ENCODE measurements around the gene AGL. TPM values are rescaled to one million over a fixed set of nuclear protein-coding genes. Genes with fewer than 3 reads are reported as not detected.

AGL gene
- total RNA-seq, 2 donors from 2014 or later, result 89.2 to 102 TPM

DNA sequence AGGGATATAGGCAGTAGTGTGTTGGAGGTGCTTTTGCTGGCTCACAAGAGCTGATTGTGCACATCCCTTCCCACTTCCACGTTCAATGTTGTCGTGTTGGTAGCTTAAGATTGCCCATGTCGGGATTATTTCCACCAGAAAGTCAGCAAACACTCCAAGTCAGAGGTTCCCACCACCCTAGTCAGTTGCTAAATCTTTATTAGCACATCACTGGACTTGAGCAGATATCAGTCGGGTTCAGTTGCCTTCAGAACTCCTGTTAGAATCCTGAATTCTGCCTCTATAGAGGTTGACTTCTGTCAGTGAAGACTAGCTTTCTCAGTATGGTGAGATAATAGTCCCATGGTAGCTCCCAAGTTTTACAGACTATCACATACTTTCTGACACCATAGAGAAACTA is 10.5 kb downstream of the AGL start:
- no peak for DNase-seq
- H3K4me3 ChIP-seq (ENCODE audit: low read length), result peak overlapping the region; percentile 45
- Mint-ChIP-seq H3K4me3 (no peak overlapping the region), H3K27me3 (ENCODE audit: insufficient read depth) (no peaks in the 10 kb centered on the region), H3K4me1 (no peaks in the 10 kb centered on the region), H3K27ac (no peak overlapping the region), H3K36me3 (ENCODE audit: low read depth) (peaks cover 63% of the 10 kb centered on the region), H3K9me3 (peaks cover 7% of the 10 kb centered on the region)
- no peak overlapping the region for H3K9ac ChIP-seq (ENCODE audit: extremely low read depth, low read length, poor library complexity, severe bottlenecking)
- TF ChIP-seq, protein P1, sequence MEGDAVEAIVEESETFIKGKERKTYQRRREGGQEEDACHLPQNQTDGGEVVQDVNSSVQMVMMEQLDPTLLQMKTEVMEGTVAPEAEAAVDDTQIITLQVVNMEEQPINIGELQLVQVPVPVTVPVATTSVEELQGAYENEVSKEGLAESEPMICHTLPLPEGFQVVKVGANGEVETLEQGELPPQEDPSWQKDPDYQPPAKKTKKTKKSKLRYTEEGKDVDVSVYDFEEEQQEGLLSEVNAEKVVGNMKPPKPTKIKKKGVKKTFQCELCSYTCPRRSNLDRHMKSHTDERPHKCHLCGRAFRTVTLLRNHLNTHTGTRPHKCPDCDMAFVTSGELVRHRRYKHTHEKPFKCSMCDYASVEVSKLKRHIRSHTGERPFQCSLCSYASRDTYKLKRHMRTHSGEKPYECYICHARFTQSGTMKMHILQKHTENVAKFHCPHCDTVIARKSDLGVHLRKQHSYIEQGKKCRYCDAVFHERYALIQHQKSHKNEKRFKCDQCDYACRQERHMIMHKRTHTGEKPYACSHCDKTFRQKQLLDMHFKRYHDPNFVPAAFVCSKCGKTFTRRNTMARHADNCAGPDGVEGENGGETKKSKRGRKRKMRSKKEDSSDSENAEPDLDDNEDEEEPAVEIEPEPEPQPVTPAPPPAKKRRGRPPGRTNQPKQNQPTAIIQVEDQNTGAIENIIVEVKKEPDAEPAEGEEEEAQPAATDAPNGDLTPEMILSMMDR (conservative IDR thresholded peaks at IDR 0.05), result no peak
- H3K4me1 ChIP-seq (ENCODE audit: control insufficient read depth, insufficient read depth, low read length), result no peaks in the 10 kb centered on the region
- WGBS, 2 experiments (ENCODE audit: insufficient coverage in 1 of 2, insufficient read length in 1 of 2), result 94 to 97% methylated on average over 3 to 4 of the region's 4 CpGs
- H3K27me3 ChIP-seq (ENCODE audit: control insufficient read depth, insufficient read depth, low read length, poor library complexity, severe bottlenecking), result no peaks in the 10 kb centered on the region
- peaks cover 31% of the 10 kb centered on the region for H3K9me3 ChIP-seq (ENCODE audit: control insufficient read depth, low read length)
- H3K27ac ChIP-seq (ENCODE audit: low read depth, low read length), result no peak overlapping the region
- peaks cover 83% of the 10 kb centered on the region for H3K36me3 ChIP-seq (ENCODE audit: control insufficient read depth, insufficient read depth, low read length)

DNA sequence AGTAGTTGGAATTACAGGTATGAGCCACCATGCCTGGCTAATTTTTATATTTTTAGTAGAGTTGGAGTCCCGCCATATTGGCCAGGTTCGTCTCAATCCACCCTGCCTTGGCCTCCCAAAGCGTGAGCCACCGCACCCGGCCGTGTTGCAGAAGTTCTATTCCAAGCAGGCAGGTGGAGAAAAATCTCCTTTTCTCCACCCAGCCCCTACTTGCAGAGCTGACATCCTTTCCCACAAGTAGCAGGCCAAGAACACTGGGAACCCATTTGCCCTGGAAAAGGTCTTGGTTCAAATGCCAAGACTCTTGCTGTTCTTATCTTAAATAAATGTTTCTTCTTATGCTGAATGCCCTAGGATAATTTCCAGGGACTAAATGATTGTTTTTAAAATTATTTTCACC is 17.5 kb downstream of the AGL start:
- Histone ChIP-seq H3K9me3 (ENCODE audit: control insufficient read depth, low read length) (no peaks in the 10 kb centered on the region), H3K27me3 (ENCODE audit: control insufficient read depth, insufficient read depth, low read length, poor library complexity, severe bottlenecking) (no peaks in the 10 kb centered on the region), H3K36me3 (ENCODE audit: control insufficient read depth, insufficient read depth, low read length) (peaks cover 87% of the 10 kb centered on the region), H3K9ac (ENCODE audit: extremely low read depth, low read length, poor library complexity, severe bottlenecking) (no peak overlapping the region), H3K4me1 (ENCODE audit: control insufficient read depth, insufficient read depth, low read length) (no peaks in the 10 kb centered on the region), H3K27ac (ENCODE audit: low read depth, low read length) (no peak overlapping the region), H3K4me3 (ENCODE audit: low read length) (no peak overlapping the region)
- Mint-ChIP-seq H3K27ac (peak overlapping the region; percentile 30), H3K4me3 (no peak overlapping the region), H3K27me3 (ENCODE audit: insufficient read depth) (no peaks in the 10 kb centered on the region), H3K36me3 (ENCODE audit: low read depth) (peaks cover 55% of the 10 kb centered on the region), H3K9me3 (no peaks in the 10 kb centered on the region), H3K4me1 (peaks cover 1% of the 10 kb centered on the region)
- 87 to 96% methylated on average over 6 of the region's 6 CpGs for WGBS, 2 experiments (ENCODE audit: insufficient coverage in 1 of 2, insufficient read length in 1 of 2)
- TF ChIP-seq, protein P1 (conservative IDR thresholded peaks at IDR 0.05), result no peak
- DNase-seq, result no peak

DNA sequence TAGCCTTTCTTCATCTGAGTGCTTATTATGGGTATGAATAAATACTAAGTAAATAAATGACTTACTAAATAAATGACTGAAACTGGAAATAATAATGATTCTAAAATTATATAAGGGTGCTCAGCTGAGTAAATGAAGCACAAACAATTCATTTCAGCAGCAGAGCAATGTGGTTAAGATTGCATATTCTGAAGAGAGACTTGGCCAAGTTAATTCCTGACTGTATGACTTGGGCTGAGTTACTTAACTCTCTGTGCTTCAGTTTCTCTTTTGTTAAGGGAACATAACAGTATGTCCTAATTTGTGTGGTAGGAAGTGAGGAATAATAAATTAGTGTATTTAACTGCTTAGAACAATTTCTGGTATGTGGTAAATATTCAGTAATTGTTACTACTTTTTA is 19.1 kb downstream of the AGL start:
- H3K4me3 Mint-ChIP-seq, result no peak overlapping the region
- H3K27me3 ChIP-seq (ENCODE audit: control insufficient read depth, insufficient read depth, low read length, poor library complexity, severe bottlenecking), result no peaks in the 10 kb centered on the region
- H3K27ac Mint-ChIP-seq, result no peak overlapping the region
- no peak overlapping the region for H3K9ac ChIP-seq (ENCODE audit: extremely low read depth, low read length, poor library complexity, severe bottlenecking)
- no peak overlapping the region for H3K4me3 ChIP-seq (ENCODE audit: low read length)
- H3K4me1 ChIP-seq (ENCODE audit: control insufficient read depth, insufficient read depth, low read length), result no peaks in the 10 kb centered on the region
- H3K27ac ChIP-seq (ENCODE audit: low read depth, low read length), result no peak overlapping the region
- peaks cover 83% of the 10 kb centered on the region for H3K36me3 ChIP-seq (ENCODE audit: control insufficient read depth, insufficient read depth, low read length)
- H3K9me3 ChIP-seq (ENCODE audit: control insufficient read depth, low read length), result no peaks in the 10 kb centered on the region
- H3K9me3 Mint-ChIP-seq, result no peaks in the 10 kb centered on the region
- H3K36me3 Mint-ChIP-seq (ENCODE audit: low read depth), result peaks cover 51% of the 10 kb centered on the region
- no peaks in the 10 kb centered on the region for H3K27me3 Mint-ChIP-seq (ENCODE audit: insufficient read depth)
- TF ChIP-seq, protein P1 (conservative IDR thresholded peaks at IDR 0.05), result no peak
- DNase-seq, result no peak
- H3K4me1 Mint-ChIP-seq, result peaks cover 1% of the 10 kb centered on the region
